MCF 10A (cell line): ENCODE measurements around the gene TCF3. TPM values are rescaled to one million over a fixed set of nuclear protein-coding genes. Genes with fewer than 3 reads are reported as not detected.

Experiments used
- BruUV-seq: library from RNA; stranded (reverse); fragments of 400-500 nt; replicated peaks from 2 replicates; lab custom pipeline; 2021; lab: Mats Ljungman, UMichigan
- CTCF ChIA-PET: fragments of 300-600 bp; sonication (Branson Sonifier 250); formaldehyde crosslinking; extraction: SDS; loops from one replicate; lab custom pipeline; 2021; ENCODE audit warnings: antibody characterized with exemption, inconsistent platforms; lab: Yijun Ruan, JAX
- POLR2A ChIA-PET: fragments of 300-600, 350-650 bp; sonication (Branson Sonifier 250); formaldehyde crosslinking; extraction: SDS; loops from one replicate; lab custom pipeline; 2020; ENCODE audit warnings: antibody characterized with exemption, inconsistent platforms; lab: Yijun Ruan, JAX
- DNase-seq: peaks from one replicate; pipeline ENCODE4 v3.0.0-alpha.2; 2018; ENCODE audit not compliant: unreplicated experiment
- H3K27ac Mint-ChIP-seq: one replicate; pipeline ENCODE4 v1.8.0; 2022; ENCODE audit warnings: mild to moderate bottlenecking, low read depth, mixed read lengths; ENCODE audit not compliant: unreplicated experiment
- H3K27me3 Mint-ChIP-seq: one replicate; pipeline ENCODE4 v1.8.0; 2022; ENCODE audit warnings: mixed read lengths; ENCODE audit not compliant: insufficient read depth, unreplicated experiment
- H3K36me3 Mint-ChIP-seq: one replicate; pipeline ENCODE4 v1.8.0; 2022; ENCODE audit warnings: mild to moderate bottlenecking, moderate library complexity, mixed read lengths; ENCODE audit not compliant: insufficient read depth, unreplicated experiment
- H3K4me1 Mint-ChIP-seq: one replicate; pipeline ENCODE4 v1.8.0; 2022; ENCODE audit warnings: mixed read lengths; ENCODE audit not compliant: insufficient read depth, unreplicated experiment
- H3K4me3 Mint-ChIP-seq: one replicate; pipeline ENCODE4 v1.8.0; 2022; ENCODE audit warnings: mild to moderate bottlenecking, moderate library complexity, mixed read lengths; ENCODE audit not compliant: unreplicated experiment
- H3K9me3 Mint-ChIP-seq: one replicate; pipeline ENCODE4 v1.8.0; 2022; ENCODE audit warnings: mixed read lengths; ENCODE audit not compliant: unreplicated experiment
- CTCF ChIP-seq: fragments of 200-600 bp; IDR thresholded peaks from one replicate; pipeline ENCODE4 v1.8.0; 2022; ENCODE audit warnings: antibody characterized with exemption, mild to moderate bottlenecking; ENCODE audit not compliant: unreplicated experiment
- intact Hi-C: fragments of 100-400 bp; cut with micrococcal nuclease; formaldehyde crosslinking; loops from 2 replicates; pipeline ENCODE4 v1.14.1; 2022
- total RNA-seq: library from RNA; stranded (reverse); gene quantifications from 2 replicates; pipeline ENCODE4 v1.2.3, GENCODE V29; 2022

The TCF3 gene
- total RNA-seq, 1 experiment from 2014 or later = 100 TPM

GRCh38 chr19:1616875-1617274, 35.5 kb downstream of the TCF3 start:
- no peak for TF ChIP-seq CTCF
- Mint-ChIP-seq H3K4me3 (no peak overlapping the region), H3K27ac (no peak overlapping the region), H3K4me1 (no peaks in the 10 kb centered on the region), H3K9me3 (no peaks in the 10 kb centered on the region), H3K36me3 (peaks cover 58% of the 10 kb centered on the region), H3K27me3 (no peaks in the 10 kb centered on the region)
- BruUV-seq = no TSS peak
- intact Hi-C loops = no loop called here
- DNase-seq = no peak
- ChIA-PET POLR2A (interaction anchor here (1.1 kb wide), 1 partner anchor 10 kb away, joined by 3 read pairs; no protein-coding TSS in a partner anchor), CTCF (interaction anchor here (0.5 to 0.7 kb wide), 2 partner anchors 36 to 178 kb away, joined by 3 read pairs; no protein-coding TSS in a partner anchor)

GRCh38 chr19:1616396-1616795, 36.0 kb downstream of the TCF3 start:
- no peak for TF ChIP-seq CTCF
- Mint-ChIP-seq H3K4me3 (no peak overlapping the region), H3K9me3 (no peaks in the 10 kb centered on the region), H3K27ac (no peak overlapping the region), H3K27me3 (no peaks in the 10 kb centered on the region), H3K36me3 (peaks cover 59% of the 10 kb centered on the region), H3K4me1 (no peaks in the 10 kb centered on the region)
- POLR2A ChIA-PET = interaction anchor here (1.1 kb wide), 1 partner anchor 9 kb away, joined by 3 read pairs; no protein-coding TSS in a partner anchor
- CTCF ChIA-PET = interaction anchor here (0.7 kb wide), 2 partner anchors 55 to 178 kb away, joined by 3 read pairs; no protein-coding TSS in a partner anchor
- no TSS peak for BruUV-seq
- intact Hi-C loops = no loop called here
- DNase-seq = no peak

- no peak for TF ChIP-seq CTCF
- CTCF ChIA-PET = interaction anchor here (0.6 kb wide), 1 partner anchor 223 kb away, joined by 3 read pairs; no protein-coding TSS in a partner anchor
- H3K36me3 Mint-ChIP-seq = peaks cover 70% of the 10 kb centered on the region
- no peaks in the 10 kb centered on the region for H3K9me3 Mint-ChIP-seq
- H3K4me3 Mint-ChIP-seq = no peak overlapping the region
- no peaks in the 10 kb centered on the region for H3K4me1 Mint-ChIP-seq
- H3K27me3 Mint-ChIP-seq = no peaks in the 10 kb centered on the region
- POLR2A ChIA-PET = no interaction called here
- no TSS peak for BruUV-seq
- no peak for DNase-seq
- no peak overlapping the region for H3K27ac Mint-ChIP-seq
- intact Hi-C loops = no loop called here
Measured at GRCh38 chr19:1615156-1615765, 37.2 kb downstream of the TCF3 start.

- BruUV-seq = no TSS peak
- intact Hi-C loops = no loop called here
- H3K27ac Mint-ChIP-seq = peak overlapping the region; percentile 35
- CTCF ChIA-PET = interaction anchor here (0.6 to 0.8 kb wide), 2 partner anchors 21 to 183 kb away, joined by 3 to 5 read pairs; no protein-coding TSS in a partner anchor
- no peak for DNase-seq
- H3K27me3 Mint-ChIP-seq = no peaks in the 10 kb centered on the region
- no peaks in the 10 kb centered on the region for H3K4me1 Mint-ChIP-seq
- peaks cover 78% of the 10 kb centered on the region for H3K36me3 Mint-ChIP-seq
- no peak overlapping the region for H3K4me3 Mint-ChIP-seq
- no peaks in the 10 kb centered on the region for H3K9me3 Mint-ChIP-seq
- TF ChIP-seq CTCF = no peak
- POLR2A ChIA-PET = interaction anchor here (0.6 kb wide), 1 partner anchor 135 kb away, joined by 3 read pairs; no protein-coding TSS in a partner anchor
Measured at GRCh38 chr19:1613808-1614570, 38.4 kb downstream of the TCF3 start.
